Measurements from ENCODE around the gene CAMK1D.

CAMK1D gene

GRCh38 chr10:12375076-12375504 lies 25.7 kb downstream of the CAMK1D start:
- DNase-seq (ENCODE audit: low spot score) = no peak

GRCh38 chr10:12376211-12376610 lies 26.9 kb downstream of the CAMK1D start:
- DNase-seq (ENCODE audit: low spot score) = no peak

- no peak for DNase-seq (ENCODE audit: low spot score)
Measured at GRCh38 chr10:12377658-12378290, 28.4 kb downstream of the CAMK1D start.

- DNase-seq (ENCODE audit: low spot score) = no peak
Measured at GRCh38 chr10:12380999-12381398, 31.7 kb downstream of the CAMK1D start.

GRCh38 chr10:12381536-12382156 lies 32.3 kb downstream of the CAMK1D start:
- DNase-seq (ENCODE audit: low spot score) = no peak

GRCh38 chr10:12382157-12382548 lies 32.8 kb downstream of the CAMK1D start:
- no peak for DNase-seq (ENCODE audit: low spot score)

- no peak for DNase-seq (ENCODE audit: low spot score)
Measured at GRCh38 chr10:12382956-12383531, 33.7 kb downstream of the CAMK1D start.

- DNase-seq (ENCODE audit: low spot score) = no peak
Measured at GRCh38 chr10:12384906-12385305, 35.6 kb downstream of the CAMK1D start.

GRCh38 chr10:12387561-12388210 lies 38.3 kb downstream of the CAMK1D start:
- DNase-seq (ENCODE audit: low spot score) = no peak

GRCh38 chr10:12388671-12389070 lies 39.3 kb downstream of the CAMK1D start:
- no peak for DNase-seq (ENCODE audit: low spot score)

- DNase-seq (ENCODE audit: low spot score) = no peak
Measured at GRCh38 chr10:12389154-12389734, 39.9 kb downstream of the CAMK1D start.

GRCh38 chr10:12390733-12391132 lies 41.4 kb downstream of the CAMK1D start:
- no peak for DNase-seq (ENCODE audit: low spot score)

GRCh38 chr10:12391206-12391605 lies 41.9 kb downstream of the CAMK1D start:
- DNase-seq (ENCODE audit: low spot score) = no peak

- no peak for DNase-seq (ENCODE audit: low spot score)
Measured at GRCh38 chr10:12393831-12394230, 44.5 kb downstream of the CAMK1D start.

- DNase-seq (ENCODE audit: low spot score) = no peak
Measured at GRCh38 chr10:12394241-12395033, 45.1 kb downstream of the CAMK1D start.

GRCh38 chr10:12396093-12396492 lies 46.7 kb downstream of the CAMK1D start:
- DNase-seq (ENCODE audit: low spot score) = no peak

- no peak for DNase-seq (ENCODE audit: low spot score)
Measured at GRCh38 chr10:12396567-12396966, 47.2 kb downstream of the CAMK1D start.

- no peak for DNase-seq (ENCODE audit: low spot score)
Measured at GRCh38 chr10:12397147-12397896, 48.0 kb downstream of the CAMK1D start.

- DNase-seq (ENCODE audit: low spot score) = no peak
Measured at GRCh38 chr10:12397941-12398340, 48.6 kb downstream of the CAMK1D start.

GRCh38 chr10:12400266-12400931 lies 51.1 kb downstream of the CAMK1D start:
- DNase-seq (ENCODE audit: low spot score) = no peak

GRCh38 chr10:12401466-12401865 lies 52.1 kb downstream of the CAMK1D start:
- no peak for DNase-seq (ENCODE audit: low spot score)
